NK-92 (cell line): ENCODE results near the gene MAOA.
"Not testable (repeated sequence)": the region's sequence is repeated elsewhere in the genome, so short reads cannot be mapped to it uniquely, and the experiment has no call there.

Experiments used
- DNase-seq: peaks from one replicate; lab custom pipeline; 2025; ENCODE audit not compliant: unreplicated experiment; lab: John Stamatoyannopoulos, UW

The MAOA gene

DNA sequence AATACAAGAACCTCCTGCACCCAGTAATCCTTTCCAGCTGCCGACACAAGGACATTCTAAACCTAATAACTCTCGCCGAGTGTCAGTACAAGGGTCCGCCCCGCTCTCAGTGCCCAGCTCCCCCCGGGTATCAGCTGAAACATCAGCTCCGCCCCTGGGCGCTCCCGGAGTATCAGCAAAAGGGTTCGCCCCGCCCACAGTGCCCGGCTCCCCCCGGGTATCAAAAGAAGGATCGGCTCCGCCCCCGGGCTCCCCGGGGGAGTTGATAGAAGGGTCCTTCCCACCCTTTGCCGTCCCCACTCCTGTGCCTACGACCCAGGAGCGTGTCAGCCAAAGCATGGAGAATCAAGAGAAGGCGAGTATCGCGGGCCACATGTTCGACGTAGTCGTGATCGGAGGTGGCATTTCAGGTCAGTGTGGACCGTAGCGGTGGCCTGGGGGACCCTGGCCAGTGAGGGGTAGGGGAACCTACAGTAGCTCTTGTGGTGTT is at the start of gene MAOA:
Gene MAOA, plus strand, starts transcription at position 295 of the 490 bp plus-strand sequence. Its CDS starts 43 bp downstream, at position 338.
- DNase-seq, result no peak

GRCh38 chrX:43612400-43612799 is 43.7 kb upstream of the MAOA start:
- DNase-seq, result no peak

DNA sequence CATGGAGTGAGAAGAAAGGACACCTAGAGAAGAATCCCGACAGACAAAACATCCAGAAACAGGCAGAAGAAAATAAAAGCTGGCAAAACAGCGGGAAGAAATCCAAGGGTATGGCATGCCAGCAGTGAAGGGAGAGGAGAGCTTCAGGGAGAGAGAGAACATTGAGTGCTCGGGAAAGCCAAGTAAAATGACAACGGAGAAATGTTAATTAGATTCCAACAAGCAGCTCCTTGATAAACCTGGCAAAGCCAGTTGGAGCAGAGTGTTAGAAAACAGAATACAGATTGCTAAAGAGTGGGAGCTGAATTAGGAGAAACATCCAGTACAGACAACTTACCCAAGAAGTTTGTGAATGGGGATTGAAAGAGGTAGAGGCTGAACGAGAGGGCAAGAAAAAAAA is 40.4 kb upstream of the MAOA start:
- no peak for DNase-seq

GRCh38 chrX:43618366-43619205 is 37.5 kb upstream of the MAOA start:
- DNase-seq, result no peak

GRCh38 chrX:43619861-43620260 is 36.2 kb upstream of the MAOA start:
- not testable (repeated sequence) for DNase-seq

GRCh38 chrX:43627147-43627546 is 29.0 kb upstream of the MAOA start:
- DNase-seq, result no peak

DNA sequence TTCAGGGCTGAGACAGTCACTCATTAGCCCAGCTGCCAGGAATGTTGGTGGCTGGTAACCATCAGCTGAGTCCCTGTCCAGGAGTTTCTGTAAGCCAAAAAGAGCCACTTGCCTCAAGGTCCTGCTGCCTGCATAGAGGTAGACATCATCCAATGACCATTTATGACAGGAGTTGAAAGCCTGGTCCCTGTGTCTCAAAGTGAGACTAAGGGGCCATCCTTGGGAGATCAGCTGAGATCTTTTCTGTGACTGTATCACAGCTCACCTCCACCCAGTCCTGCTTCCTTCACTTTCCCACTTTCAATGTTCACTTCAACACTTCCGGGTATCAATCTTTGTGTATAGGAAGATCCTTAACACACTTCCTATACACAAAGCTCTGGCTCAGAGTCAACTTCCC is 28.4 kb upstream of the MAOA start:
- DNase-seq, result no peak

- DNase-seq, result no peak
Observed at GRCh38 chrX:43629229-43629628, 26.9 kb upstream of the MAOA start.

GRCh38 chrX:43631841-43632240 is 24.3 kb upstream of the MAOA start:
- no peak for DNase-seq

DNA sequence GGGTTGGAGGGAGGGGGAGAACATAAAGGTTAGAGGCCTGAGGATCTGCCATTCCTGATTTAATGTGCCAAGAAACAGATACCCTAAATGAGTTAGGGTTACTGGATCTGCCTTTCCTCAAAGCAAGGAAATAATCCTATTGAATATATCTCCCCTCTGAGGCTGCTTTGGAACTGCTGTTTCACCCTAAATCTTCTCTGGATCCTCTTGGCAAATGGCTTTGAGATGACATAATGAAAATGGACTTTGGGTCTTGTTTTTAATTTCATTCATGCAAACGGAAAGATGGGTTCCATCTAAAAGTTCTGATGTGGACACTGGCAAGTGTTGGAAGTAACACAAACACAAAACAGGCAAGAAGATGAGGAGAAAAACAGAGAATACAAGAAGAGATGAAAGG is 23.0 kb upstream of the MAOA start:
- no peak for DNase-seq

- no peak for DNase-seq
Observed at GRCh38 chrX:43633757-43634156, 22.3 kb upstream of the MAOA start.

DNA sequence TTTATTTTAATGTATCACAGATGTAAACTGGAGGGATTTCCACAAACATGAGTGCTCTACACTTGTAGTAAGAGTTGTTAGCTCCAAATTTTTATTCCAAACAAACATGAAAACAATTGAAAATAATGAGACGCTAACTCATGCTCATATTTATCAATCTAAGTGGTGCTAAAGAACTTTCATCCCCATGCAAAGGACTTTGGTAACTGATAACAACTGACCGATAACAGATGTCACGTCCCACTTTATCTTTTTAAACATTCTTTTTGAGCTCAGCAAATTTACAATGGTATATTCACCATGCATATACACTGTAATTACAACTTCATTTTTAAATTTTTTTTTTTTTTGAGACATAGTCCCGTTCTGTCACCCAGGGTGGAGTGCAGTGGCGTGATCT is 15.6 kb upstream of the MAOA start:
- DNase-seq, result no peak

- DNase-seq, result no peak
Observed at GRCh38 chrX:43641691-43642090, 14.4 kb upstream of the MAOA start.

- no peak for DNase-seq
Observed at GRCh38 chrX:43643201-43643600, 12.9 kb upstream of the MAOA start.

- no peak for DNase-seq
Observed at GRCh38 chrX:43643662-43644061, 12.4 kb upstream of the MAOA start.

GRCh38 chrX:43644124-43644701 is 11.9 kb upstream of the MAOA start:
- DNase-seq, result no peak

GRCh38 chrX:43646800-43647199 is 9.3 kb upstream of the MAOA start:
- no peak for DNase-seq

DNA sequence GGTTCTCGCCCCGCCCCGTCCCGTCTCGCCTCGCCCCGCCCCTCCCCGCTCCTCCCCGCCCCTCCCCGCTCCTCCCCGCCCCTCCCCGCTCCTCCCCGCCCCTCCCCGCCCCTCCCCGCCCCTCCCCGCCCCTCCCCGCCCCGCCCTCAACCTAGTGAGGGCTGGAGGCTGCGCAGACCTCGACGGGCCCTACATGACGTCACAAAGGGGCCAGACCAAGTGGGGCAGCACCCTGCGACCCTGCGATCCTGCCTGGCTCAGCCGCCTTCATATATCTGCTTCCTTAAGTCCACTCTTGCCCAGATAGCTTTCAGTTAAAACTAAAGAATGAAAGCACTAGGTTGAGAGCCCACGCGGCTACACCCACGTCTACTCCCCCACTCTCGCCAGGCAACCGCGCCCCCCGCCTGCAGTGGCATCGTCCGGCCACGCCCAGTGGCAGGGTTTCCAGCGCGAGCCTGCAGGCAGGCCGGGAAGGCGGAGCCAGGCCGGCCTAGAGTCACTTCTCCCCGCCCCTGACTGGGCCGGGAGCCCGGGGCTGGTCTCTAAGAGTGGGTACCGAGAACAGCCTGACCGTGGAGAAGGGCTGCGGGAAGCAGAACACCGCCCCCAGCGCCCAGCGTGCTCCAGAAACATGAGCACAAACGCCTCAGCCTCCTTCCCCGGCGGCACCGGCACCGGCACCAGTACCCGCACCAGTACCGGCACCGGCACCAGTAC is 1.5 kb upstream of the MAOA start:
- peak; percentile 4 for DNase-seq

DNA sequence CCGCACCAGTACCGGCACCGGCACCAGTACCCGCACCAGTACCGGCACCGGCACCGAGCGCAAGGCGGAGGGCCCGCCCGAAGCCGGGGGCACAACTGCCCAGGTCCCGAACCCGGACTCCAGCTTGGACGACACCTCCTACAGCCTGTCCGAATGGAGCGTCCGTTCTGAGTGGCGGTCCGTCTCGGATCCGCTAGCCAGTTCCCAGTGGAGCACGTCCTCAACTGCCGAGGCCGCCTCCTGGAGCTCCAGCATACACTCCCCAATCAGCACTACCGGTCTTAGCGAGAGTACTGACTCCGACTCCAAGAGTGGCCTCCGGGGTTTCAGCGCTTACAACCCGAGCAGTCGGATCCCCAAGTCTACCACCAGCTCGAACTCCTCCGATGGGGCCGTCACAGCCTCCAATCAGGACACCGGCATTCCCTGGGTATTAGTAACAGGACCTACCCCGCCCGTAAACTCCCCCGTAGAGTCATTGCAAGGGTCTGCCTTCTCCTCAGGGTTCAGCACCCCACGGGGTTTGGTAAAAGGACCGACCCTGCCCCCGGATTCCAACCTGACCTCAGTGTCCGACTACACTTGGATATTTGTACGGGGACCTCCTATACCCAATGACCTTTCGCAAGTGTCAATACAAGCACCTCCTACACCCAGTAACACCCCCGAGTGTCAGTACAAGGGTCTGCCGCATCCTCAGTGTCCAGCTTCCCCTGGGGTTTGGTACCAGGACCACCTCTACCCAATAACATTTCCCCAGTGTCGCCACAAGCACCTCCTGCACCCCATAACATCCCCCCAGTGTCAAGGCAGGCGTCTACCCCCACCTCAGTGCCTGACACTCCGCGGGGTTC is 721 bp upstream of the MAOA start:
- no peak for DNase-seq

DNA sequence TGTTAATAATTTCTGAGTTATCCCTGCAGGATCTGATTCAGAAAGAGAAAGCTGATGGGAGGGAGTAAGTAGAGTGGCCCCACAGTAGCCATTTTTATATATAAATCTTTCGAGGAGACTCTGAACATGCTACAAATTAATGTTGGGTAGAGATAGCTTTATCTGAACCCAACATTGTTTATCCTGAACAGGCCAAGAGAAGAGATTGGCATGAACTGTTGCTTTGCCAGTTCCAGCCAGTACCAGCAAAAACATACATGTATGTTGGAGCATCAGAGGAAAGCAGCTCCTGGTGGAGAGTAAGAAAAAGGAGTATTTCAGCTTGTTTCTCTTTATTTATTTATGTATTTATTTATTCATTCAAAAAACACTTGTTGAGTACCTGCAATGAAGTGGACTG is 1.6 kb downstream of the MAOA start:
- DNase-seq, result no peak
